GM12891 (cell line): Measurements from ENCODE around the gene SH3BP5L.

Source experiments
- DNase-seq: peaks from one replicate; pipeline ENCODE4 v3.0.0; 2011; ENCODE audit warnings: low spot score; ENCODE audit not compliant: insufficient read length
- FAIRE-seq: peaks from 2 replicates; lab custom pipeline; 2011; peaks lifted over from hg19 to GRCh38; lab: Jason Lieb, UNC
- PAX5 ChIP-seq: IDR thresholded peaks from 2 replicates; pipeline ENCODE4 v1.6.1; 2011; ENCODE audit warnings: low read length, moderate library complexity, mild to moderate bottlenecking; ENCODE audit not compliant: insufficient read depth, severe bottlenecking
- POLR2A ChIP-seq: IDR thresholded peaks from 2 replicates; pipeline ENCODE4 v1.6.1; 2011; ENCODE audit warnings: low read depth, low read length, control low read depth
- POLR2AphosphoS5 ChIP-seq: IDR thresholded peaks from 2 replicates; pipeline ENCODE4 v1.6.1; 2011; ENCODE audit warnings: low read depth, low read length, control low read depth
- POU2F2 ChIP-seq: IDR thresholded peaks from 2 replicates; pipeline ENCODE4 v1.6.1; 2011; ENCODE audit warnings: low read depth, mild to moderate bottlenecking, control low read depth, low read length, moderate library complexity
- SPI1 ChIP-seq: IDR thresholded peaks from 2 replicates; pipeline ENCODE4 v1.6.1; 2011; ENCODE audit warnings: low read depth, low read length, control low read depth
- TAF1 ChIP-seq: IDR thresholded peaks from 2 replicates; pipeline ENCODE4 v1.6.1; 2011; ENCODE audit warnings: low read depth, low read length, control low read depth

The SH3BP5L gene

GRCh38 chr1:248821101-248821500 lies 4.6 kb downstream of the SH3BP5L start:
- DNase-seq (no peak), FAIRE-seq (no peak)
- no peak for TF ChIP-seq PAX5
- TF ChIP-seq POLR2A, result no peak
- no peak for TF ChIP-seq POU2F2
- TF ChIP-seq SPI1, result no peak
- TF ChIP-seq TAF1, result no peak
- TF ChIP-seq POLR2AphosphoS5, result no peak

GRCh38 chr1:248820041-248820585 lies 5.6 kb downstream of the SH3BP5L start:
- TF ChIP-seq PAX5, result no peak
- no peak for TF ChIP-seq POLR2A
- TF ChIP-seq TAF1, result no peak
- TF ChIP-seq POU2F2, result no peak
- TF ChIP-seq SPI1, result no peak
- no peak for TF ChIP-seq POLR2AphosphoS5
- FAIRE-seq, result no peak
- DNase-seq, result no peak

GRCh38 chr1:248818505-248819374 lies 7.0 kb downstream of the SH3BP5L start:
- TF ChIP-seq TAF1, result no peak
- no peak for TF ChIP-seq POU2F2
- TF ChIP-seq PAX5, result no peak
- peak; percentile 73 for TF ChIP-seq SPI1
- TF ChIP-seq POLR2AphosphoS5, result no peak
- TF ChIP-seq POLR2A, result no peak
- DNase-seq (no peak), FAIRE-seq (peak; percentile 47)

DNA sequence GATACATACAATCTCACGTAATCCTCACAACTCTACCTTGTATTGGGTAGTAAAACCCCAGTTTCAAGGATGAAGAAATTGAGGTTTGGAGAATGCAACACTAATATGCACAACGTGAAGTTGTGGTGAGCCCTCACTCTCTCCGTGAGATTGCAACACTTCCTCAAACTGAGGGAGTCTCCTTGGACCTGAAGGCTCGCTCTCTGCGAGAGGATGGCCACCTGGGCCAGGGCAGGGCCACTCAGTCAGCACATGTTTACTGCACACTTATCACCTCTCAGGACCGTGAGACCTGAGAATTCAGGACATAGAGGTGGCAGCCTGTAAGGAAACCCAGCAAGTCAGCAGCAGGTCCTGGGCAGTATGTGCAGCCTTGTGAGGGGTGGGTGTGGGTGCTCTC lies 8.7 kb downstream of the SH3BP5L start:
- DNase-seq (no peak), FAIRE-seq (no peak)
- TF ChIP-seq SPI1 (peak; percentile 49; the same call in 1 of the 2 replicates), POU2F2 (no peak), POLR2A (no peak), PAX5 (no peak)

GRCh38 chr1:248816042-248816851 lies 9.5 kb downstream of the SH3BP5L start:
- no peak for FAIRE-seq
- DNase-seq, result no peak
- no peak for TF ChIP-seq POU2F2
- TF ChIP-seq TAF1, result no peak
- no peak for TF ChIP-seq SPI1
- TF ChIP-seq PAX5, result no peak
- TF ChIP-seq POLR2A, result no peak
- TF ChIP-seq POLR2AphosphoS5, result no peak

- no peak for TF ChIP-seq SPI1
- TF ChIP-seq PAX5, result no peak
- no peak for TF ChIP-seq POU2F2
- TF ChIP-seq POLR2AphosphoS5, result no peak
- TF ChIP-seq POLR2A, result no peak
- TF ChIP-seq TAF1, result no peak
- DNase-seq (no peak), FAIRE-seq (no peak)
Observed at GRCh38 chr1:248815407-248816034, 10.2 kb downstream of the SH3BP5L start.

GRCh38 chr1:248814351-248814750 lies 11.4 kb downstream of the SH3BP5L start:
- FAIRE-seq, result no peak

GRCh38 chr1:248813546-248813945 lies 12.2 kb downstream of the SH3BP5L start:
- DNase-seq (no peak), FAIRE-seq (no peak)
- TF ChIP-seq POLR2A, result no peak
- no peak for TF ChIP-seq PAX5
- no peak for TF ChIP-seq SPI1
- TF ChIP-seq POU2F2, result no peak
- TF ChIP-seq POLR2AphosphoS5, result no peak
- TF ChIP-seq TAF1, result no peak

More at GRCh38 chr1:248814351-248814750, 11.4 kb downstream of the SH3BP5L start:
- no peak for TF ChIP-seq SPI1
- no peak for TF ChIP-seq POLR2AphosphoS5
- no peak for TF ChIP-seq PAX5
- TF ChIP-seq POLR2A, result no peak
- no peak for TF ChIP-seq POU2F2
- DNase-seq, result no peak

DNA sequence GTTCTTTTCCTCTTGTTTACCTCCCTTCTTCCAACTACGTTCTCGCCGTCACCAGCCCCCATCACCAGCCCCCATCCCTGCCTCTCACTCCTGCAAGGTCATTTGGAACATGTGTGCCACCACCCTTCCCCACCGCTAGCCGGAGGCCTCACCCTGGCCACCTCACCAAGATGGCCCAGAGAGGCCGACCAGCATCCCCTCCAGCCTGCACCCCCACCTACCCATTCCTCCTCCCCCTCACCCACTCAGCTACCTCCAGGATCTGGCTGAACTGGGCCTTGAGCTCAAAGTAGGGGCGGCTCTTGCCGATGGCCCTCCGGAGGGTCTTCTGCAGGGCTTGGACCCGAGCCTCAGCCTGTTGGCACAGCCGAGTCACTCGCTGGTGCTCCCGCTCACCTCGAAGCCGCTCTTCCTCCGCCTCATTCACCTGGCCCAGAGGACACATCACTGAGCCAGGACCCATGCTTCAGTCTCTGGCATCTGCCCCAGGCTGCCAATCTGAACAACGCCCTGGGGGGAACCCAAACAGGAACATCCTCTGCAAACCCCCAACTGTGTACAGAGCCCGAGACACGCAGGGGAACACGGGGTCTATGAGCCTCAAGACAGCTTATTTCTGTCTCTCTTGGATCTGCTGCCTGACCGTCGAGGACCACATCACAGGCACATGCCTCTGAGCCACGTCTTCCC lies 12.8 kb downstream of the SH3BP5L start:
- TF ChIP-seq POU2F2 (no peak), TAF1 (no peak), PAX5 (no peak), SPI1 (no peak), POLR2AphosphoS5 (no peak), POLR2A (no peak)
- DNase-seq (no peak), FAIRE-seq (no peak)
